PC-9 (cell line): ENCODE measurements around the gene BPTF. TPM values are rescaled to one million over a fixed set of nuclear protein-coding genes. Genes with fewer than 3 reads are reported as not detected.

Experiments used
- Bru-seq: library from RNA; stranded (reverse); fragments of 400-500 nt; gene quantifications from one replicate; lab custom pipeline; 2021; lab: Mats Ljungman, UMichigan
- BruChase-seq, 2 experiments: library from RNA; stranded (reverse); fragments of 400-500 nt; gene quantifications; one replicate each; lab custom pipeline; 2021; lab: Mats Ljungman, UMichigan
- BruUV-seq: library from RNA; stranded (reverse); fragments of 400-500 nt; replicated peaks from 2 replicates; lab custom pipeline; 2021; lab: Mats Ljungman, UMichigan
- CTCF ChIA-PET: fragments of 300-600 bp; sonication (Branson Sonifier 250); formaldehyde crosslinking; loops from one replicate; lab custom pipeline; 2022; ENCODE audit warnings: antibody characterized with exemption; lab: Charles Lee
- POLR2A ChIA-PET: fragments of 300-600 bp; sonication (Branson Sonifier 250); formaldehyde crosslinking; loops from one replicate; lab custom pipeline; 2022; ENCODE audit warnings: antibody characterized with exemption; ENCODE audit not compliant: unreplicated experiment; lab: Charles Lee
- DNase-seq, 2 experiments: peaks; one replicate each; pipeline versions ENCODE4 v3.0.0 to v3.0.0-alpha.2; 2015 to 2022; ENCODE audit warnings: mixed read lengths in 1 of 2
- H2AFZ ChIP-seq: fragments of 200-600 bp; sonication (generic); 2 replicates; pipeline ENCODE4 v1.8.1; 2017; ENCODE audit warnings: antibody characterized with exemption
- H3F3A ChIP-seq: fragments of 200-600 bp; sonication (generic); 2 replicates; pipeline ENCODE4 v1.8.1; 2017; ENCODE audit warnings: antibody characterized with exemption, mild to moderate bottlenecking, low read depth; ENCODE audit not compliant: insufficient read depth
- H3K27ac ChIP-seq: fragments of 200-600 bp; sonication (generic); 2 replicates; pipeline ENCODE4 v1.6.1; 2016; ENCODE audit warnings: mixed run types
- H3K27me3 ChIP-seq: fragments of 200-600 bp; sonication (generic); 2 replicates; pipeline ENCODE4 v1.6.1; 2016; ENCODE audit warnings: low read depth, mixed run types; ENCODE audit not compliant: insufficient read depth
- H3K36me3 ChIP-seq: fragments of 200-600 bp; sonication (generic); 2 replicates; pipeline ENCODE4 v1.6.1; 2016; ENCODE audit warnings: low read depth, mixed run types
- H3K4me1 ChIP-seq: fragments of 200-600 bp; sonication (generic); replicated peaks from 2 replicates; pipeline ENCODE4 v1.6.1; 2016; ENCODE audit warnings: mixed run types; ENCODE audit not compliant: insufficient read depth
- H3K4me2 ChIP-seq: fragments of 200-600 bp; sonication (generic); 2 replicates; pipeline ENCODE4 v1.6.1; 2017; ENCODE audit warnings: mixed run types
- H3K4me3 ChIP-seq: fragments of 200-600 bp; sonication (generic); 2 replicates; pipeline ENCODE4 v1.6.1; 2016; ENCODE audit warnings: mixed run types
- H3K79me2 ChIP-seq: fragments of 200-600 bp; sonication (generic); 2 replicates; pipeline ENCODE4 v1.6.1; 2017; ENCODE audit warnings: low read depth, mixed run types
- H3K9me2 ChIP-seq: fragments of 200-600 bp; sonication (generic); 2 replicates; pipeline ENCODE4 v1.8.1; 2017; ENCODE audit warnings: mild to moderate bottlenecking; ENCODE audit not compliant: insufficient read depth
- H3K9me3 ChIP-seq: fragments of 200-600 bp; sonication (generic); 2 replicates; pipeline ENCODE4 v1.8.1; 2016; ENCODE audit warnings: low read depth; ENCODE audit not compliant: insufficient read depth
- H4K20me1 ChIP-seq: fragments of 200-600 bp; sonication (generic); 2 replicates; pipeline ENCODE4 v1.8.1; 2017; ENCODE audit not compliant: insufficient read depth
- CTCF ChIP-seq: fragments of 200-600 bp; sonication (generic); conservative IDR thresholded peaks from 2 replicates; pipeline ENCODE4 v1.6.1; 2017; ENCODE audit warnings: mixed run types, antibody characterized with exemption, mild to moderate bottlenecking, moderate library complexity
- EZH2 ChIP-seq: fragments of 200-600 bp; sonication (generic); IDR thresholded peaks from 2 replicates; pipeline ENCODE4 v1.8.0; 2017; ENCODE audit warnings: antibody characterized with exemption, low read depth
- intact Hi-C: fragments of 100-400 bp; cut with micrococcal nuclease; formaldehyde crosslinking; loops from one replicate; pipeline ENCODE4 v1.10.0; 2022; ENCODE audit not compliant: unreplicated experiment
- long read RNA-seq: library from polyadenylated mRNA; stranded (forward); transcript quantifications from one replicate; pipeline ENCODE4 v2.0.0, GENCODE V29; 2022
- total RNA-seq: library from RNA; stranded (reverse); gene quantifications from 2 replicates; pipeline ENCODE4 v1.2.3, GENCODE V29; 2021

BPTF gene
- total RNA-seq: 68.2 and 95.6 TPM in 2 replicates
- percentile 88 among the genes with signal in this experiment for Bru-seq, nascent RNA
- BruChase-seq, experiment 1, labeled RNA remaining after a 2-hour chase: percentile 85 among the genes with signal in this experiment
- BruChase-seq, experiment 2, labeled RNA remaining after a 6-hour chase: percentile 85 among the genes with signal in this experiment
- long read RNA-seq, partial matches to known transcripts: 8 of 11 reads
- long read RNA-seq, other reads (novel, unspliced or antisense): 3 of 11 reads

GRCh38 chr17:67824735-67825626, at the start of gene BPTF:
BPTF (plus strand) TSS chr17:67825503; CDS start chr17:67825725, 222 bp downstream.
- H3K36me3 ChIP-seq: no peaks in the 10 kb centered on the region
- H4K20me1 ChIP-seq: no peaks in the 10 kb centered on the region
- ChIA-PET CTCF (interaction anchor here (0.6 to 0.7 kb wide), 5 partner anchors 19 to 634 kb away, joined by 3 to 8 read pairs (median 3); no protein-coding TSS in a partner anchor), POLR2A (interaction anchor here (0.7 kb wide), 1 partner anchor 992 kb away, joined by 9 read pairs; no protein-coding TSS in a partner anchor)
- TF ChIP-seq CTCF (peak; percentile 78; the same call in 1 of the 2 replicates), EZH2 (no peak)
- H3K9me2 ChIP-seq: no peaks in the 10 kb centered on the region
- H2AFZ ChIP-seq: peak within 1 kb of the TSS; percentile 91
- H3K27me3 ChIP-seq: no peaks in the 10 kb centered on the region
- H3K9me3 ChIP-seq: no peaks in the 10 kb centered on the region
- peak within 1 kb of the TSS; percentile 40; the same call in 1 of the 2 replicates for H3K27ac ChIP-seq
- peaks cover 9% of the 10 kb centered on the region; the same call in 1 of the 2 replicates for H3K4me1 ChIP-seq
- H3K79me2 ChIP-seq: peaks cover 39% of the 10 kb centered on the region
- BruUV-seq: TSS peak; percentile 85
- peak within 1 kb of the TSS; percentile 99 for H3K4me2 ChIP-seq
- H3K4me3 ChIP-seq: peak within 1 kb of the TSS; percentile 89
- H3F3A ChIP-seq: no peaks in the 10 kb centered on the region
- peak; percentile 72 to 91 for DNase-seq
- intact Hi-C loops: no loop called here

- no peaks in the 10 kb centered on the region for H3K27me3 ChIP-seq
- H3K9me2 ChIP-seq: no peaks in the 10 kb centered on the region
- no peak overlapping the region for H3K27ac ChIP-seq
- H3K4me1 ChIP-seq: peaks cover 4% of the 10 kb centered on the region; the same call in 1 of the 2 replicates
- TF ChIP-seq CTCF: peak; percentile 77
- no peak for TF ChIP-seq EZH2
- no peaks in the 10 kb centered on the region for H3K79me2 ChIP-seq
- H3K4me2 ChIP-seq: peak overlapping the region; percentile 60
- BruUV-seq: no TSS peak
- intact Hi-C loops: loop anchor here (2.0 kb wide), 1 partner anchor 404 kb away; no protein-coding TSS in a partner anchor
- DNase-seq: peak in 1 of 2 experiments; percentile 37
- 0 out of 2 replicates have a peak, but pooled peaks cover 2% of the 10 kb centered on the region for H4K20me1 ChIP-seq
- no peaks in the 10 kb centered on the region for H3K9me3 ChIP-seq
- POLR2A ChIA-PET: interaction anchor here (0.6 kb wide), 1 partner anchor 174 kb away, joined by 3 read pairs; no protein-coding TSS in a partner anchor
- no peaks in the 10 kb centered on the region for H3K36me3 ChIP-seq
- H3K4me3 ChIP-seq: no peak overlapping the region
- H3F3A ChIP-seq: no peaks in the 10 kb centered on the region; the same call in 1 of the 2 replicates
- CTCF ChIA-PET: no interaction called here
- peak overlapping the region; percentile 37; the same call in 1 of the 2 replicates for H2AFZ ChIP-seq
Measured at GRCh38 chr17:67779098-67779672, 46.1 kb upstream of the BPTF start.
